A549 (cell line): ENCODE measurements around the gene STRN. TPM values are rescaled to one million over a fixed set of nuclear protein-coding genes. Genes with fewer than 3 reads are reported as not detected.
A peak's percentile ranks its signal among the peaks of the same experiment; 100 is the strongest.
"Not testable (repeated sequence)": the region's sequence is repeated elsewhere in the genome, so short reads cannot be mapped to it uniquely, and the experiment has no call there.

Experiments used
- ATAC-seq, 2 experiments: fragments of 200-7000 bp in 1 of 2; fragments of >200 bp in 1 of 2; cut with Nextera tagmentation in 1 of 2; cut with Tn5 transposase in 1 of 2; 3 replicates each; pipeline versions ENCODE4 v1.8.0 to v1.9.1; 2018 to 2020; ENCODE audit warnings: mild to moderate bottlenecking in 1 of 2, moderate library complexity in 1 of 2
- CTCF ChIA-PET: fragments of 300-600 bp; sonication (Branson Sonifier 250); formaldehyde crosslinking; extraction: SDS; loops from one replicate; lab custom pipeline; 2021; ENCODE audit warnings: antibody characterized with exemption, inconsistent platforms; lab: Yijun Ruan, JAX
- POLR2A ChIA-PET: fragments of 350-600 bp; formaldehyde crosslinking; extraction: SDS; loops from one replicate; lab custom pipeline; 2021; ENCODE audit warnings: antibody characterized with exemption, inconsistent platforms; lab: Yijun Ruan, JAX
- DNase-seq, 2 experiments: peaks; one replicate each; pipeline versions ENCODE4 v3.0.0 to v3.0.0-alpha.2; 2011 to 2016; ENCODE audit warnings: low read depth in 1 of 2, low spot score in 1 of 2
- FAIRE-seq: peaks from 2 replicates; lab custom pipeline; 2011; peaks lifted over from hg19 to GRCh38; lab: Jason Lieb, UNC
- H3K27ac ChIP-seq, 2 experiments: fragments of >200 bp; sonication (Bioruptor Twin); formaldehyde crosslinking; 3 replicates each; pipeline ENCODE4 v1.5.1; 2016 to 2017
- H3K4me1 ChIP-seq: fragments of >200 bp; sonication (Bioruptor Twin); formaldehyde crosslinking; 3 replicates; pipeline ENCODE4 v1.6.1; 2016
- H3K4me2 ChIP-seq: fragments of >200 bp; sonication (Bioruptor Twin); formaldehyde crosslinking; 3 replicates; pipeline ENCODE4 v1.6.1; 2016
- H3K4me3 ChIP-seq: fragments of >200 bp; sonication (Bioruptor Twin); formaldehyde crosslinking; 3 replicates; pipeline ENCODE4 v1.5.1; 2016
- H3K9me3 ChIP-seq: fragments of >200 bp; sonication (Bioruptor Twin); formaldehyde crosslinking; 3 replicates; pipeline ENCODE4 v1.6.1; 2016
- BHLHE40 ChIP-seq: IDR thresholded peaks from 2 replicates; pipeline ENCODE4 v1.6.1; 2012; ENCODE audit warnings: low read depth, low read length, inconsistent platforms
- CEBPB ChIP-seq, 2 experiments: fragments of >200 bp in 1 of 2; sonication (Bioruptor Twin) in 1 of 2; formaldehyde crosslinking in 1 of 2; IDR thresholded peaks; 2 replicates each; pipeline ENCODE4 v1.6.1; 2012 to 2016
- CHD4 ChIP-seq: fragments of 200-600 bp; sonication (generic); IDR thresholded peaks from 2 replicates; pipeline ENCODE4 v1.6.1; 2016; ENCODE audit warnings: antibody characterized with exemption, mild to moderate bottlenecking, borderline replicate concordance
- EP300 ChIP-seq, 2 experiments: fragments of >200 bp; sonication (Bioruptor Twin); formaldehyde crosslinking; IDR thresholded peaks; 2 replicates in 1 of 2; 3 replicates in 1 of 2; pipeline ENCODE4 v1.6.1; 2016 to 2017
- FOSB ChIP-seq: fragments of 250-450 bp; sonication (Bioruptor Pico); IDR thresholded peaks from 2 replicates; pipeline ENCODE4 v1.5.0; 2020; ENCODE audit warnings: mild to moderate bottlenecking, moderate library complexity
- FOSL2 ChIP-seq, 2 experiments: fragments of 450-650 bp in 1 of 2; fragments of >200 bp in 1 of 2; sonication (Bioruptor Twin) in 1 of 2; formaldehyde crosslinking; IDR thresholded peaks; 2 replicates each; pipeline versions ENCODE4 v1.5.0 to v1.6.1; 2016 to 2020; ENCODE audit warnings: mild to moderate bottlenecking in 1 of 2, moderate library complexity in 1 of 2
- FOXS1 ChIP-seq: fragments of 250-450 bp; sonication (Bioruptor Pico); IDR thresholded peaks from 2 replicates; pipeline ENCODE4 v1.5.0; 2020; ENCODE audit warnings: mild to moderate bottlenecking, moderate library complexity
- HDAC2 ChIP-seq: fragments of 200-600 bp; sonication (generic); IDR thresholded peaks from 2 replicates; pipeline ENCODE4 v1.6.1; 2016
- KDM5A ChIP-seq: fragments of 200-600 bp; sonication (generic); IDR thresholded peaks from 2 replicates; pipeline ENCODE4 v1.6.1; 2016; ENCODE audit warnings: antibody characterized with exemption, mild to moderate bottlenecking
- NFE2L2 ChIP-seq: fragments of 150-350 bp; conservative IDR thresholded peaks from 2 replicates; pipeline ENCODE4 v1.6.1; 2014; ENCODE audit warnings: low read length
- NPAS2 ChIP-seq: fragments of 250-450 bp; sonication (Bioruptor Pico); IDR thresholded peaks from 2 replicates; pipeline ENCODE4 v1.8.0; 2022; ENCODE audit warnings: mild to moderate bottlenecking, moderate library complexity, borderline replicate concordance
- SMC3 ChIP-seq: fragments of >200 bp; sonication (Bioruptor Twin); formaldehyde crosslinking; IDR thresholded peaks from 3 replicates; pipeline ENCODE4 v1.6.1; 2018; ENCODE audit warnings: inconsistent platforms
- ZC3H11A ChIP-seq: fragments of 450-650 bp; IDR thresholded peaks from 2 replicates; pipeline ENCODE4 v1.6.1; 2014; ENCODE audit warnings: antibody characterized with exemption, mild to moderate bottlenecking
- WGBS: methylation state at CpG from one replicate; pipeline ENCODE4 v1.1.6; 2017; ENCODE audit errors: missing lambda C conversion rate; 5-methylcytosine and 5-hydroxymethylcytosine counted together
- polyA plus RNA-seq, 4 experiments: library from polyadenylated mRNA; depleted of rRNA in 3 of 4; stranded (reverse); fragments of >200 nt; fragmentation: RNase III in 1 of 4; extraction: RNeasy Plus Mini Kit Qiagen cat#74134 plus additional on column Dnase treatment in 1 of 4; gene quantifications; 2 replicates in 3 of 4; 3 replicates in 1 of 4; pipeline ENCODE4 v1.2.3, GENCODE V29; 2011 to 2017
- TF ChIP-seq, protein P1 (sequence below): fragments of 150-350 bp; IDR thresholded peaks from 2 replicates; pipeline ENCODE4 v1.6.1; 2014; ENCODE audit warnings: low read depth, mild to moderate bottlenecking, low read length

STRN gene
- polyA plus RNA-seq, 2 of the 4 experiments (the other 2 are of a cell fraction) = 13.1 to 36.0 TPM

DNA sequence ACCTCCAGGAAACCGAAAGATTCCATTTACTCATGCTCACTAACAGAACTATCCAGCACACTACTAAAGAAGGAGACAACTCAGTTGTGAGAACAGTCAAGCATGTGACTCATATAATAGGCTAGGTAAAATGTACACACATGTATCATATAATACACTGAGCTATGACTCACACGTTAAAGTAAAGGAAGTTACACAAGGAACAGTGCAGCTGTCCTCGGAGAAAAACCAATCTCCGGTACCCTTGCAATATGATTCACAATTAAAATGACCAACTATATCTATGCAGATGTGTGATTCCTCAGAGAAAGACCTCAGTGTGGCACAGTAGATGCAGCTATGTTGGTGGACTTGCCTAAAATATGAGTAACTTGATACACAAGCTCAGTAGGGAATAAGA, 76.5 kb downstream of the STRN start (continued):
- TF ChIP-seq KDM5A = no peak
- no peak for TF ChIP-seq FOXS1 (CRISPR knock-in tag)
- TF ChIP-seq FOSB (CRISPR knock-in tag) = no peak
- TF ChIP-seq HDAC2 = no peak

DNA sequence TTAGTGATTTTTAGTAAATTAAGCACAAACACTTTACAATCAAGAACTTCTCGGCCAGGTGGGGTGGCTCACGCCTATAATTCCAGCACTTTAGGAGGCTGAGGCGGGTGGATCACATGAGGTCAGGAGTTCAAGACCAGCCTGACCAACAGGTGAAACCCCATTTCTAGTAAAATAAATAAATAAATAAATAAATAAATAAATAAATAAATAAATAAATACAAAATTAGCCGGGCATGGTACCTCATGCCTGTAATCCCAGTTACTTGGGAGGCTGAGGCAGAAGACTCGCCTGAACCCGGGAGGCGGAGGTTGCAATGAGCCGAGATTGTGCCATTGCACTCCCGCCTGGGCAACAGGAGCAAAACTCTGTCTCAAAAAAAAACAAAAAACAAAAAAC, 79.2 kb downstream of the STRN start:
- not testable (repeated sequence) for DNase-seq
- TF ChIP-seq ZC3H11A = peak; percentile 95
- TF ChIP-seq, all 56 proteins: peak for 1; not testable (repeated sequence) for 55
- FAIRE-seq, POLR2A ChIA-PET, H3K9me3 ChIP-seq, H3K27ac ChIP-seq, H3K4me2 ChIP-seq, ATAC-seq, CTCF ChIA-PET, H3K4me3 ChIP-seq: not testable (repeated sequence)
- WGBS = 95% methylated on average over 9 of the region's 9 CpGs
- peaks cover 17% of the 10 kb centered on the region for H3K4me1 ChIP-seq

- no peak for ATAC-seq
- H3K4me3 ChIP-seq = no peak overlapping the region
- DNase-seq = no peak
- TF ChIP-seq EP300 (IDR thresholded peaks at IDR 0.05) = no peak
- no peak for TF ChIP-seq FOSL2 (IDR thresholded peaks at IDR 0.05)
- TF ChIP-seq FOSL2 (CRISPR knock-in tag; IDR thresholded peaks at IDR 0.05) = no peak
- TF ChIP-seq NPAS2 (CRISPR knock-in tag) = no peak
- no peak for FAIRE-seq
- no peaks in the 10 kb centered on the region for H3K9me3 ChIP-seq
- no peak overlapping the region for H3K4me2 ChIP-seq
- WGBS = 98% methylated on average over 1 of the region's 1 CpG
- no peak overlapping the region for H3K27ac ChIP-seq
- POLR2A ChIA-PET = no interaction called here
- H3K4me1 ChIP-seq = peaks cover 17% of the 10 kb centered on the region
- CTCF ChIA-PET = no interaction called here
These were observed 79.7 kb downstream of the STRN start for GRCh38 chr2:36886664-36887063.

DNA sequence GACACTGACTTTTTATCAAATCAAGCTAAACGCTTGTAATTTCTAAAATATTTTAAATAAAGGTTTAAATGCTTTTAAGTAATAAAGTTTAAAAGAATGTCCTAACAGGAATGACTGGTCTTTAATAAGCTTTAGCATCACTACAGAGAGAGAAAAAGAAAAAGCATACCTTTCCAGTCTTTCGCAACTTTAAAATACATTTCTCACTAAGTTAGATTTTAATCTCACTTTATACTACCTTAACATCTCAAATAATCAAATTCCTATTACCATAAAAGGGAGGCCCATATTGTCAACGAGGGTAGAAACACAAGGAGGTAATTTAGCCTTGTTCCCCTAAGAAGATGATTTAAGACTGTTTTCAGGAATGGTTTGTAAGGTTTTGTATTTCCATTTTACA, 80.7 kb downstream of the STRN start:
- Histone ChIP-seq H3K4me1 (peaks cover 17% of the 10 kb centered on the region), H3K27ac (no peak overlapping the region), H3K4me2 (no peak overlapping the region), H3K4me3 (no peak overlapping the region), H3K9me3 (no peaks in the 10 kb centered on the region)
- POLR2A ChIA-PET = no interaction called here
- FAIRE-seq (peak; percentile 83), ATAC-seq (no peak), DNase-seq (no peak)
- CTCF ChIA-PET = interaction anchor here (1.0 kb wide), 1 partner anchor 101 kb away, joined by 3 read pairs; no protein-coding TSS in a partner anchor
- 93% methylated on average over 3 of the region's 3 CpGs for WGBS
- TF ChIP-seq BHLHE40 = no peak
- no peak for TF ChIP-seq NFE2L2
- no peak for TF ChIP-seq NPAS2 (CRISPR knock-in tag)
- TF ChIP-seq CEBPB (IDR thresholded peaks at IDR 0.05) = 0 out of 4 replicates have a peak, but pooled peaks of 1 of the 2 experiments have one; percentile 9

DNA sequence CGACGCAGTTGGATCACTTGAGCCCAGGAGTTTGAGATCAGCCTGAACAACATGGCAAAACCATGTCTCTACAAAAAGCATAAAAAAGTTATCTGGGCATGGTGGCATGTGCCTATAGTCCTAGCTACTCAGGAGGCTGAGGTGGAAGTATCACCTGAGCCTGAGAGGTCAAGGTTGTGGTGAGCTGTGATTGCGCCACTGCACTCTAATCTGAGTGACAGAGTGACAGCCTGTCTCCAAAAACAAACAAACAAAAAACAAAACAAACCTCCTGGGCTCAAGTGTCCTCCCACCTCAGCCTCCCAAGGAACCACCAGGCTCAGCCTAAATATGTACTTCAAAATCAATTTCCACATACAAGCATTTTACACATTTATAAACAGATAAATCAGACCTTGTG, 83.8 kb downstream of the STRN start:
- 93% methylated on average over 3 of the region's 3 CpGs for WGBS
- DNase-seq = no peak
- ChIA-PET POLR2A (no interaction called here), CTCF (interaction anchor here (0.7 to 1.0 kb wide), 2 partner anchors 9 to 10 kb away, joined by 3 to 4 read pairs; no protein-coding TSS in a partner anchor)
- H3K4me1 ChIP-seq = no peaks in the 10 kb centered on the region
- no peaks in the 10 kb centered on the region for H3K9me3 ChIP-seq
- no peak overlapping the region for H3K4me2 ChIP-seq
- H3K27ac ChIP-seq = no peak overlapping the region
- ATAC-seq = no peak
- TF ChIP-seq KDM5A (no peak), CHD4 (no peak), SMC3 (no peak), CEBPB (IDR thresholded peaks at IDR 0.05) (0 out of 4 replicates have a peak, but pooled peaks of 1 of the 2 experiments have one; percentile 5)
- TF ChIP-seq, protein P1, sequence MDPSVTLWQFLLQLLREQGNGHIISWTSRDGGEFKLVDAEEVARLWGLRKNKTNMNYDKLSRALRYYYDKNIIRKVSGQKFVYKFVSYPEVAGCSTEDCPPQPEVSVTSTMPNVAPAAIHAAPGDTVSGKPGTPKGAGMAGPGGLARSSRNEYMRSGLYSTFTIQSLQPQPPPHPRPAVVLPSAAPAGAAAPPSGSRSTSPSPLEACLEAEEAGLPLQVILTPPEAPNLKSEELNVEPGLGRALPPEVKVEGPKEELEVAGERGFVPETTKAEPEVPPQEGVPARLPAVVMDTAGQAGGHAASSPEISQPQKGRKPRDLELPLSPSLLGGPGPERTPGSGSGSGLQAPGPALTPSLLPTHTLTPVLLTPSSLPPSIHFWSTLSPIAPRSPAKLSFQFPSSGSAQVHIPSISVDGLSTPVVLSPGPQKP = no peak
- no peak overlapping the region for H3K4me3 ChIP-seq
- FAIRE-seq = no peak
